Nephron progenitor cell (in vitro differentiated cells): ENCODE data around the gene RPS6KL1.

Experiments
- DNase-seq: peaks from one replicate; pipeline ENCODE4 v3.0.0; 2021
- H3K27ac Mint-ChIP-seq: 2 replicates; pipeline ENCODE4 v1.8.0; 2021; ENCODE audit warnings: mild to moderate bottlenecking, moderate library complexity, mixed read lengths
- H3K27me3 Mint-ChIP-seq: 2 replicates; pipeline ENCODE4 v1.8.0; 2021; ENCODE audit warnings: mild to moderate bottlenecking, low read depth, mixed read lengths; ENCODE audit not compliant: poor library complexity
- H3K36me3 Mint-ChIP-seq: 2 replicates; pipeline ENCODE4 v1.8.0; 2021; ENCODE audit warnings: low read depth, mixed read lengths
- H3K4me1 Mint-ChIP-seq: 2 replicates; pipeline ENCODE4 v1.8.0; 2021; ENCODE audit warnings: mixed read lengths
- H3K4me3 Mint-ChIP-seq: 2 replicates; pipeline ENCODE4 v1.8.0; 2021; ENCODE audit warnings: mild to moderate bottlenecking, moderate library complexity, mixed read lengths
- H3K9me3 Mint-ChIP-seq: 2 replicates; pipeline ENCODE4 v1.8.0; 2021; ENCODE audit warnings: mild to moderate bottlenecking, moderate library complexity, mixed read lengths
- CTCF ChIP-seq: fragments of 200-600 bp; sonication (generic); IDR thresholded peaks from 2 replicates; pipeline ENCODE4 v1.5.0; 2021; ENCODE audit warnings: antibody characterized with exemption

The RPS6KL1 gene

DNA sequence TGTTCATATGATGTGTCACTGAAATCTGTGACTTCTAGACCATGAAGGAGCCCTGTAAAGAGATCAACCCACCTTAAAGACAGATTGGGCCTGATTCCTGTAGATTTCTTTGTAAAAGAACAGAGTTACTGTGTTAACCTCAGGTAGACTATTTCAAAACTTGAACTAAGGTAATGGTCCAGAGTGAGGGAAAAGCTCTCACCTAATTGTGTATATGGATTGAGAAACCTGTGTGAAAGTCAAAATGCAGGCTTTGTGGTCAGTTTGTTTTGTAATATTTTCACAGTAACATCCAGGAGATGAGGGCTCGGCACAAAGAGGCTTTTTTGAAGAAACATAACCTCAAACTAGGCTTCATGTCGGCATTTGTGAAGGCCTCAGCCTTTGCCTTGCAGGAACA is 25.0 kb downstream of the RPS6KL1 start:
- no peak overlapping the region for H3K4me3 Mint-ChIP-seq
- no peak overlapping the region for H3K27ac Mint-ChIP-seq
- peaks cover 8% of the 10 kb centered on the region for H3K4me1 Mint-ChIP-seq
- no peaks in the 10 kb centered on the region for H3K9me3 Mint-ChIP-seq
- no peaks in the 10 kb centered on the region for H3K27me3 Mint-ChIP-seq
- no peak for DNase-seq
- TF ChIP-seq CTCF = no peak
- peaks cover 90% of the 10 kb centered on the region for H3K36me3 Mint-ChIP-seq

GRCh38 chr14:74897642-74898041 is 25.4 kb downstream of the RPS6KL1 start:
- Mint-ChIP-seq H3K36me3 (peaks cover 90% of the 10 kb centered on the region), H3K4me1 (peaks cover 3% of the 10 kb centered on the region)
- no peak for DNase-seq

DNA sequence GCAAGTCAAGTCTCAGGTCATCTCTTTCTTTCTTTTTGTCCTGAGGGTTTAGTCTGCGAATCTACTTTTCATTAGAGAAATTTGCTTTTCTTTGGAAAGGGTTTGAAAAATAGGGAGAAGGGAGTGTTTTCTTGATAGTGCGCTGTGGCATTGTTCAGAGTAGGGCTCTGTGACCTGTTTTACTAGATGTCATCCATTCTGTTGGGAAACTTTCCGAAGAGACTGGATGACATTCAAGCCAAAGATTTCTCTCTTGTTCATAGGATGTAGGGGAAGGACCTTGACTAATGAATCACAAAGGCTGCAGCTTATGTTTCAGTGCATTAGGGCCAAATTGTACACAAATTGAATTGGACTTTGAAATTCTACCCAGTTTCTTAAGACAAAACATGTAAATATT is 26.7 kb downstream of the RPS6KL1 start:
- no peak overlapping the region for H3K4me3 Mint-ChIP-seq
- no peak for DNase-seq
- H3K27ac Mint-ChIP-seq = no peak overlapping the region
- H3K36me3 Mint-ChIP-seq = peaks cover 90% of the 10 kb centered on the region
- TF ChIP-seq CTCF = no peak
- no peaks in the 10 kb centered on the region for H3K4me1 Mint-ChIP-seq
- H3K9me3 Mint-ChIP-seq = no peaks in the 10 kb centered on the region
- no peaks in the 10 kb centered on the region for H3K27me3 Mint-ChIP-seq

More at GRCh38 chr14:74897642-74898041, 25.4 kb downstream of the RPS6KL1 start:
- no peaks in the 10 kb centered on the region for H3K9me3 Mint-ChIP-seq
- no peaks in the 10 kb centered on the region for H3K27me3 Mint-ChIP-seq
- H3K4me3 Mint-ChIP-seq = no peak overlapping the region
- TF ChIP-seq CTCF = no peak
- no peak overlapping the region for H3K27ac Mint-ChIP-seq

- DNase-seq = no peak
- Mint-ChIP-seq H3K4me3 (no peak overlapping the region), H3K9me3 (no peaks in the 10 kb centered on the region), H3K27me3 (no peaks in the 10 kb centered on the region), H3K27ac (no peak overlapping the region), H3K4me1 (peaks cover 5% of the 10 kb centered on the region), H3K36me3 (peaks cover 83% of the 10 kb centered on the region)
- no peak for TF ChIP-seq CTCF
These were observed 29.4 kb downstream of the RPS6KL1 start for GRCh38 chr14:74893614-74894091.

- no peak for TF ChIP-seq CTCF
- Mint-ChIP-seq H3K27ac (no peak overlapping the region), H3K27me3 (no peaks in the 10 kb centered on the region), H3K36me3 (peaks cover 74% of the 10 kb centered on the region), H3K9me3 (no peaks in the 10 kb centered on the region), H3K4me1 (peaks cover 14% of the 10 kb centered on the region), H3K4me3 (no peak overlapping the region)
- DNase-seq = no peak
These were observed 30.3 kb downstream of the RPS6KL1 start for GRCh38 chr14:74892745-74893144.

- no peaks in the 10 kb centered on the region for H3K9me3 Mint-ChIP-seq
- no peak for DNase-seq
- TF ChIP-seq CTCF = no peak
- peaks cover 15% of the 10 kb centered on the region for H3K4me1 Mint-ChIP-seq
- peak overlapping the region; percentile 66 for H3K27ac Mint-ChIP-seq
- no peak overlapping the region for H3K4me3 Mint-ChIP-seq
- H3K27me3 Mint-ChIP-seq = no peaks in the 10 kb centered on the region
- peaks cover 66% of the 10 kb centered on the region for H3K36me3 Mint-ChIP-seq
These were observed 31.2 kb downstream of the RPS6KL1 start for GRCh38 chr14:74891870-74892269.
